Measurements from ENCODE around the gene PRR19.
A peak's percentile ranks its signal among the peaks of the same experiment; 100 is the strongest.

The PRR19 gene

DNA sequence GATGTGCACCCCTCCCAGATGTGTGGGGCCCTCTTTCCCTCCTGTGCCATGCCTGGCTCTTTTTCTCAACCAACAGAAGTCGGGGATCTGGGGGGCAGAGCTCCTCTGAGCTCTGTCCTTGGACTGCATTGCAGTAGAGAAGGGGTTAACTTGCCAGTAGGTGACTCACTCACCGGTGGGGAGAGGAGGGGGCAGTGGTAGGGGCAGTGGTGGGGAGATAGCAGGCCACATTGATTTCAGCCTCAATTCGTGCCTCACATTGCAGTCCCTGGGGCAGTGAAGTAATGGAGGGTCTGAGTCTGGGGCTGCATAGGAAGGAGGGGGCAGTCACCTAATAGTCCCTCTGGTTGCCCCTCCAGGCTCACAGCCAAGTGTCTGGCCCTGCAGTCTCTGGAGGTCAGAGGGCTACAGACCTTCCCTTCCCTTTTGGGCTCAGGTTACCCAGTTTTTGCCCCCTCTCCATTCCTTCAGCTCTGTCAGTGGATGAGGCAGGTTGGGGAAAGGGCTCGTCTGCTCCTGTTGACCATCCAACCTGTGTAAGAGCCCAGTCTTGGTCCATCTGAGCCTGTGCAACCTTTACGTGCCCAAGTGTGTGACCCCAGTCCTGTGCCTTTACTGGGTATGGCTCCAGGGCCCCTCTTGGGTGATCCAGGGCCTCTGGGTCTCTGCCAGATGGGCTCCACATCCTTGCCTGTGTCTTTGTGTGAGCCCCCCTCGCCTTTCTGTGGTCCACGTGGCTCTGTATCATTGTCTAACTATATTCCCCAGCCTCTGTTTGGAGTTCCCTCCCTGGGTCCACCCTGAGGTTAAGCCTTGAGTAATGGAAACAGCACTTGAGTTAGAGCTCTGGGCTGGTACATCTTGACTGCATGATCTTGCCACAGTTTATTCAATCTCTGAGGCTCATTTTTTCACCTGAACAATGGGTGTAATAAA is 19.8 kb upstream of the PRR19 start:
- H3K4me2 ChIP-seq (ENCODE audit: low read length): peak overlapping the region; percentile 71
- no peaks in the 10 kb centered on the region for H3K79me2 ChIP-seq (ENCODE audit: insufficient read depth, low read length)
- peaks cover 55% of the 10 kb centered on the region for H3K4me1 ChIP-seq (ENCODE audit: insufficient read depth, low read length, severe bottlenecking)
- peak overlapping the region; percentile 88 for H3K9ac ChIP-seq (ENCODE audit: low read length)
- H3K27ac ChIP-seq (ENCODE audit: low read depth, low read length, poor library complexity, severe bottlenecking): peak overlapping the region; percentile 92
- H4K20me1 ChIP-seq (ENCODE audit: insufficient read depth, low read length): no peaks in the 10 kb centered on the region
- peaks cover 12% of the 10 kb centered on the region; the same call in 1 of the 2 replicates for H3F3A ChIP-seq (ENCODE audit: insufficient read depth, low read length)
- no peak overlapping the region for H2AFZ ChIP-seq (ENCODE audit: low read length)
- H3K9me2 ChIP-seq (ENCODE audit: low read depth, low read length): no peaks in the 10 kb centered on the region
- TF ChIP-seq CTCF (IDR thresholded peaks at IDR 0.05; ENCODE audit: low read length) (no peak), EZH2 (IDR thresholded peaks at IDR 0.05; ENCODE audit: borderline replicate concordance, low read length) (no peak)
- H3K36me3 ChIP-seq (ENCODE audit: insufficient read depth, low read length): peaks cover 4% of the 10 kb centered on the region; the same call in 1 of the 2 replicates
- H3K27me3 ChIP-seq (ENCODE audit: insufficient read depth, low read length): no peaks in the 10 kb centered on the region
- H3K9me3 ChIP-seq (ENCODE audit: low read length): no peaks in the 10 kb centered on the region
- peak overlapping the region; percentile 73 for H3K4me3 ChIP-seq (ENCODE audit: low read depth, low read length, poor library complexity, severe bottlenecking)

- Histone ChIP-seq H3K79me2 (ENCODE audit: insufficient read depth, low read length) (no peaks in the 10 kb centered on the region), H3K36me3 (ENCODE audit: insufficient read depth, low read length) (peaks cover 11% of the 10 kb centered on the region; the same call in 1 of the 2 replicates), H3F3A (ENCODE audit: insufficient read depth, low read length) (peaks cover 12% of the 10 kb centered on the region; the same call in 1 of the 2 replicates), H3K9me2 (ENCODE audit: low read depth, low read length) (no peaks in the 10 kb centered on the region), H4K20me1 (ENCODE audit: insufficient read depth, low read length) (no peaks in the 10 kb centered on the region), H3K4me2 (ENCODE audit: low read length) (peak overlapping the region; percentile 97), H3K4me1 (ENCODE audit: insufficient read depth, low read length, severe bottlenecking) (peaks cover 55% of the 10 kb centered on the region), H3K9me3 (ENCODE audit: low read length) (no peaks in the 10 kb centered on the region), H3K27ac (ENCODE audit: low read depth, low read length, poor library complexity, severe bottlenecking) (peak overlapping the region; percentile 92), H3K4me3 (ENCODE audit: low read depth, low read length, poor library complexity, severe bottlenecking) (peak overlapping the region; percentile 62), H3K27me3 (ENCODE audit: insufficient read depth, low read length) (no peaks in the 10 kb centered on the region), H3K9ac (ENCODE audit: low read length) (peak overlapping the region; percentile 77), H2AFZ (ENCODE audit: low read length) (no peak overlapping the region)
- TF ChIP-seq CTCF (IDR thresholded peaks at IDR 0.05; ENCODE audit: low read length) (no peak), EZH2 (IDR thresholded peaks at IDR 0.05; ENCODE audit: borderline replicate concordance, low read length) (no peak)
These were observed 19.1 kb upstream of the PRR19 start for GRCh38 chr19:42282819-42283187.

DNA sequence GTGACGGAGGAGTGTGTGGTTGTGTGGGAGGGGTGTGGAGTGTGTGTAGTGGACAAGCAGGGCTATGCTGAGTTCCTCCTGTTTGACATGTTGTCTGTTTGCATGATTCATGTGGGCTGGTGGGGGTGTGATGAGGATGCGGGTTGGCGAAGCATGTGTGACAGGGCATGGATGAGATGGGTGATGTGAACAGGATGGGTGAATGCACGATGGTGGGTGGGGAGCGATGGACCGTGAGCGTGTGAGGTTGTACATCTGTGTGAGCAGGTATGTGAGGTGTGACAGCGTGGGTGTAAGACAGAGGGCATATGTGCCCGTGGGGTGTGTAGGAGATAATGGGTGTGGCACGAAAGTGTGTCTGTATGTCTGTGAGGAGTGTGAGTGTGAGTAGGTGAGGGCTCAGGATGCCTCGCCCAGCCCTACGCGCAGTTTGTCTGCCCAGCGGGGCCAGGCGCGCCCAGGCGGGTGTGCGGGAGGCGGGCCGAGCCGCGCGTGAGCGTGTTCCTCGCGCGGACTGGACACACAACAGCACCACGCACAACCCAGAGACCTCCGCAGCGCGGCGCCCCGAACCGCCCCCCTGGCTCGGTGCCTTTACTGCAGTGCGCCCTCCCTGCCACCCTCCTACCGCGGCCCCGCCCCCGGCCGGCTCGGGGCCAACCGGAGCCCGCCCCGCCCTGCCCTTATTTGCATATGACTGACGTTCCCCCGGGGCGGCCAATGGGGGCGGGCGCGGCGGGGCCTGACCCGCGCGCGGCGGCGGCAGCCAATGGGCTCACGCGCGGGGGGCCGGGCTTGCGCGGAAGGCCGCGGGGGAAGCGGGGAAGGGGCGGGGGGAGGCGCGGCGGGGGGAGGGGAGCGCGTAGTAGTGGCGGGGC is 18.5 kb upstream of the PRR19 start:
- Histone ChIP-seq H3K27me3 (ENCODE audit: insufficient read depth, low read length) (no peaks in the 10 kb centered on the region), H3K4me2 (ENCODE audit: low read length) (peak overlapping the region; percentile 97), H3K9ac (ENCODE audit: low read length) (peak overlapping the region; percentile 77), H3K79me2 (ENCODE audit: insufficient read depth, low read length) (no peaks in the 10 kb centered on the region), H3K9me3 (ENCODE audit: low read length) (no peaks in the 10 kb centered on the region), H3K4me1 (ENCODE audit: insufficient read depth, low read length, severe bottlenecking) (peaks cover 54% of the 10 kb centered on the region), H2AFZ (ENCODE audit: low read length) (no peak overlapping the region), H3K4me3 (ENCODE audit: low read depth, low read length, poor library complexity, severe bottlenecking) (peak overlapping the region; percentile 62), H3F3A (ENCODE audit: insufficient read depth, low read length) (peaks cover 12% of the 10 kb centered on the region; the same call in 1 of the 2 replicates), H3K36me3 (ENCODE audit: insufficient read depth, low read length) (peaks cover 17% of the 10 kb centered on the region; the same call in 1 of the 2 replicates), H3K9me2 (ENCODE audit: low read depth, low read length) (no peaks in the 10 kb centered on the region), H3K27ac (ENCODE audit: low read depth, low read length, poor library complexity, severe bottlenecking) (peak overlapping the region; percentile 92), H4K20me1 (ENCODE audit: insufficient read depth, low read length) (no peaks in the 10 kb centered on the region)
- no peak for TF ChIP-seq EZH2 (IDR thresholded peaks at IDR 0.05; ENCODE audit: borderline replicate concordance, low read length)
- TF ChIP-seq CTCF (IDR thresholded peaks at IDR 0.05; ENCODE audit: low read length): no peak
